Measurements from ENCODE around the gene DAPP1.

The DAPP1 gene

GRCh38 chr4:99835942-99836341 is 19.3 kb downstream of the DAPP1 start:
- no peak overlapping the region for H3K4me3 ChIP-seq (ENCODE audit: low read depth, low read length)
- no peak for DNase-seq (ENCODE audit: low read depth, low spot score)
- ChIA-PET POLR2A (no interaction called here), CTCF (no interaction called here)
- no peak for TF ChIP-seq CTCF (IDR thresholded peaks at IDR 0.05; ENCODE audit: insufficient read depth, low read length, missing control alignments)

- POLR2A ChIA-PET = no interaction called here
- CTCF ChIA-PET = no interaction called here
- H3K4me3 ChIP-seq (ENCODE audit: low read depth, low read length) = no peak overlapping the region
- no peak for DNase-seq (ENCODE audit: low read depth, low spot score)
- no peak for TF ChIP-seq CTCF (IDR thresholded peaks at IDR 0.05; ENCODE audit: insufficient read depth, low read length, missing control alignments)
Measured at GRCh38 chr4:99838927-99839326, 22.3 kb downstream of the DAPP1 start.

GRCh38 chr4:99841129-99841528 is 24.5 kb downstream of the DAPP1 start:
- no peak overlapping the region for H3K4me3 ChIP-seq (ENCODE audit: low read depth, low read length)
- no peak for DNase-seq (ENCODE audit: low read depth, low spot score)
- POLR2A ChIA-PET = no interaction called here
- no peak for TF ChIP-seq CTCF (IDR thresholded peaks at IDR 0.05; ENCODE audit: insufficient read depth, low read length, missing control alignments)
- CTCF ChIA-PET = no interaction called here

- H3K4me3 ChIP-seq (ENCODE audit: low read depth, low read length) = no peak overlapping the region
- CTCF ChIA-PET = no interaction called here
- TF ChIP-seq CTCF (IDR thresholded peaks at IDR 0.05; ENCODE audit: insufficient read depth, low read length, missing control alignments) = no peak
- no peak for DNase-seq (ENCODE audit: low read depth, low spot score)
- POLR2A ChIA-PET = no interaction called here
Measured at GRCh38 chr4:99843413-99843812, 26.8 kb downstream of the DAPP1 start.

- H3K4me3 ChIP-seq (ENCODE audit: low read depth, low read length) = no peak overlapping the region
- no peak for TF ChIP-seq CTCF (IDR thresholded peaks at IDR 0.05; ENCODE audit: insufficient read depth, low read length, missing control alignments)
- DNase-seq (ENCODE audit: low read depth, low spot score) = no peak
- CTCF ChIA-PET = no interaction called here
- POLR2A ChIA-PET = no interaction called here
Measured at GRCh38 chr4:99844048-99844447, 27.4 kb downstream of the DAPP1 start.

- H3K4me3 ChIP-seq (ENCODE audit: low read depth, low read length) = no peak overlapping the region
- no peak for TF ChIP-seq CTCF (IDR thresholded peaks at IDR 0.05; ENCODE audit: insufficient read depth, low read length, missing control alignments)
- ChIA-PET CTCF (no interaction called here), POLR2A (no interaction called here)
- DNase-seq (ENCODE audit: low read depth, low spot score) = no peak
Measured at GRCh38 chr4:99845179-99845578, 28.6 kb downstream of the DAPP1 start.

All from AG04449 (cell line).